Mesothelial cell of epicardium (in vitro differentiated cells): Measurements from ENCODE around the gene REEP2. TPM values are rescaled to one million over a fixed set of nuclear protein-coding genes. Genes with fewer than 3 reads are reported as not detected.

ENCODE experiments used
- DNase-seq, 2 experiments: peaks; one replicate each; pipeline ENCODE4 v3.0.0; 2021; ENCODE audit warnings: low spot score in 2 of 2; ENCODE audit not compliant: unreplicated experiment in 2 of 2
- H3K27ac Mint-ChIP-seq: 2 replicates; pipeline ENCODE4 v1.8.0; 2021; ENCODE audit warnings: mixed read lengths
- H3K27me3 Mint-ChIP-seq: 2 replicates; pipeline ENCODE4 v1.8.0; 2021; ENCODE audit warnings: low read depth, mixed read lengths
- H3K36me3 Mint-ChIP-seq: 2 replicates; pipeline ENCODE4 v1.8.0; 2021; ENCODE audit warnings: mixed read lengths
- H3K4me1 Mint-ChIP-seq: 2 replicates; pipeline ENCODE4 v1.8.0; 2021; ENCODE audit warnings: mixed read lengths
- H3K4me3 Mint-ChIP-seq: 2 replicates; pipeline ENCODE4 v1.8.0; 2021; ENCODE audit warnings: mild to moderate bottlenecking, moderate library complexity, mixed read lengths
- H3K9me3 Mint-ChIP-seq: 2 replicates; pipeline ENCODE4 v1.8.0; 2021; ENCODE audit warnings: mixed read lengths
- CTCF ChIP-seq: fragments of 200-600 bp; sonication (generic); IDR thresholded peaks from one replicate; pipeline ENCODE4 v1.5.0; 2021; ENCODE audit warnings: antibody characterized with exemption; ENCODE audit not compliant: unreplicated experiment
- total RNA-seq: library from RNA; stranded (reverse); gene quantifications from 3 replicates; pipeline ENCODE4 v1.2.1, GENCODE V29; 2021

Gene REEP2
- total RNA-seq, 1 donor from 2014 or later = 15.6 TPM

- TF ChIP-seq CTCF = no peak
- H3K36me3 Mint-ChIP-seq = peaks cover 46% of the 10 kb centered on the region
- H3K27me3 Mint-ChIP-seq = no peaks in the 10 kb centered on the region
- no peaks in the 10 kb centered on the region for H3K4me1 Mint-ChIP-seq
- H3K9me3 Mint-ChIP-seq = no peaks in the 10 kb centered on the region
- no peak overlapping the region for H3K4me3 Mint-ChIP-seq
- H3K27ac Mint-ChIP-seq = no peak overlapping the region
- no peak for DNase-seq
Observed at GRCh38 chr5:138418444-138418843, 20.4 kb upstream of the REEP2 start.

GRCh38 chr5:138425079-138425478, 13.8 kb upstream of the REEP2 start:
- Mint-ChIP-seq H3K27me3 (no peaks in the 10 kb centered on the region), H3K36me3 (peaks cover 53% of the 10 kb centered on the region), H3K9me3 (no peaks in the 10 kb centered on the region), H3K27ac (no peak overlapping the region), H3K4me3 (no peak overlapping the region), H3K4me1 (no peaks in the 10 kb centered on the region)
- no peak for DNase-seq
- TF ChIP-seq CTCF = no peak

- Mint-ChIP-seq H3K4me1 (peaks cover 16% of the 10 kb centered on the region), H3K4me3 (no peak overlapping the region), H3K27ac (no peak overlapping the region), H3K27me3 (no peaks in the 10 kb centered on the region), H3K9me3 (no peaks in the 10 kb centered on the region), H3K36me3 (peaks cover 24% of the 10 kb centered on the region)
- no peak for TF ChIP-seq CTCF
- DNase-seq = no peak
Observed at GRCh38 chr5:138435943-138436342, 2.9 kb upstream of the REEP2 start.

- Mint-ChIP-seq H3K4me1 (peaks cover 16% of the 10 kb centered on the region), H3K4me3 (peak overlapping the region; percentile 69)
Observed at GRCh38 chr5:138438003-138438723, 694 bp upstream of the REEP2 start.

GRCh38 chr5:138439477-138440158, 761 bp downstream of the REEP2 start:
- no peak for TF ChIP-seq CTCF
- Mint-ChIP-seq H3K4me3 (peak overlapping the region; percentile 75), H3K4me1 (peaks cover 16% of the 10 kb centered on the region), H3K27ac (peak overlapping the region; percentile 72), H3K9me3 (no peaks in the 10 kb centered on the region), H3K36me3 (peaks cover 12% of the 10 kb centered on the region), H3K27me3 (no peaks in the 10 kb centered on the region)
- no peak for DNase-seq

More at GRCh38 chr5:138438003-138438723, 694 bp upstream of the REEP2 start:
- no peaks in the 10 kb centered on the region for H3K27me3 Mint-ChIP-seq
- peaks cover 13% of the 10 kb centered on the region for H3K36me3 Mint-ChIP-seq
- peak overlapping the region; percentile 27 for H3K27ac Mint-ChIP-seq
- no peaks in the 10 kb centered on the region for H3K9me3 Mint-ChIP-seq
- no peak for DNase-seq
- TF ChIP-seq CTCF = no peak
